ENCODE results near the gene CFAP46.

The CFAP46 gene

GRCh38 chr10:132986576-132986975 is 44.2 kb upstream of the CFAP46 start:
- no peak for TF ChIP-seq Cebpa-rat (IDR thresholded peaks at IDR 0.05)
- Histone ChIP-seq H3K4me3 (no peak overlapping the region), H3K9me3 (no peaks in the 10 kb centered on the region), H3K4me1 (peaks cover 13% of the 10 kb centered on the region; the same call in 1 of the 2 replicates), H3K27ac (no peak overlapping the region), H3K4me2 (no peak overlapping the region), H3K36me3 (no peaks in the 10 kb centered on the region), H3K27me3 (no peaks in the 10 kb centered on the region), H3K9ac (no peak overlapping the region), H4K20me1 (peaks cover 4% of the 10 kb centered on the region; the same call in 1 of the 2 replicates)

GRCh38 chr10:132986076-132986475 is 43.7 kb upstream of the CFAP46 start:
- H3K4me1 ChIP-seq, result peaks cover 8% of the 10 kb centered on the region; the same call in 1 of the 2 replicates
- H3K4me2 ChIP-seq, result no peak overlapping the region
- no peaks in the 10 kb centered on the region for H3K9me3 ChIP-seq
- peaks cover 4% of the 10 kb centered on the region; the same call in 1 of the 2 replicates for H4K20me1 ChIP-seq
- no peaks in the 10 kb centered on the region for H3K27me3 ChIP-seq
- TF ChIP-seq Cebpa-rat (IDR thresholded peaks at IDR 0.05), result no peak
- no peak overlapping the region for H3K9ac ChIP-seq
- H3K36me3 ChIP-seq, result no peaks in the 10 kb centered on the region
- H3K27ac ChIP-seq, result no peak overlapping the region
- no peak overlapping the region for H3K4me3 ChIP-seq

- no peak overlapping the region for H3K9ac ChIP-seq
- H3K27ac ChIP-seq, result no peak overlapping the region
- no peak for TF ChIP-seq Cebpa-rat (IDR thresholded peaks at IDR 0.05)
- H4K20me1 ChIP-seq, result peaks cover 4% of the 10 kb centered on the region; the same call in 1 of the 2 replicates
- no peaks in the 10 kb centered on the region for H3K9me3 ChIP-seq
- H3K36me3 ChIP-seq, result no peaks in the 10 kb centered on the region
- no peaks in the 10 kb centered on the region for H3K27me3 ChIP-seq
- H3K4me1 ChIP-seq, result peaks cover 7% of the 10 kb centered on the region; the same call in 1 of the 2 replicates
- no peak overlapping the region for H3K4me3 ChIP-seq
- H3K4me2 ChIP-seq, result no peak overlapping the region
Measured at GRCh38 chr10:132985546-132985900, 43.2 kb upstream of the CFAP46 start.

GRCh38 chr10:132984801-132985545 is 42.6 kb upstream of the CFAP46 start:
- no peaks in the 10 kb centered on the region for H3K27me3 ChIP-seq
- no peak overlapping the region for H3K4me2 ChIP-seq
- peaks cover 7% of the 10 kb centered on the region; the same call in 1 of the 2 replicates for H3K4me1 ChIP-seq
- no peaks in the 10 kb centered on the region for H3K36me3 ChIP-seq
- no peaks in the 10 kb centered on the region for H3K9me3 ChIP-seq
- no peak overlapping the region for H3K9ac ChIP-seq
- H3K4me3 ChIP-seq, result no peak overlapping the region
- TF ChIP-seq Cebpa-rat (IDR thresholded peaks at IDR 0.05), result no peak
- H3K27ac ChIP-seq, result no peak overlapping the region
- peaks cover 4% of the 10 kb centered on the region; the same call in 1 of the 2 replicates for H4K20me1 ChIP-seq

- H3K27me3 ChIP-seq, result no peaks in the 10 kb centered on the region
- no peak for TF ChIP-seq Cebpa-rat (IDR thresholded peaks at IDR 0.05)
- peaks cover 4% of the 10 kb centered on the region; the same call in 1 of the 2 replicates for H4K20me1 ChIP-seq
- H3K9ac ChIP-seq, result no peak overlapping the region
- H3K27ac ChIP-seq, result no peak overlapping the region
- H3K9me3 ChIP-seq, result no peaks in the 10 kb centered on the region
- H3K4me3 ChIP-seq, result no peak overlapping the region
- peaks cover 7% of the 10 kb centered on the region; the same call in 1 of the 2 replicates for H3K4me1 ChIP-seq
- no peaks in the 10 kb centered on the region for H3K36me3 ChIP-seq
- H3K4me2 ChIP-seq, result no peak overlapping the region
Measured at GRCh38 chr10:132984008-132984295, 41.6 kb upstream of the CFAP46 start.

- H3K4me2 ChIP-seq, result no peak overlapping the region
- no peak overlapping the region for H3K27ac ChIP-seq
- no peaks in the 10 kb centered on the region for H3K36me3 ChIP-seq
- TF ChIP-seq Cebpa-rat (IDR thresholded peaks at IDR 0.05), result no peak
- peaks cover 4% of the 10 kb centered on the region; the same call in 1 of the 2 replicates for H4K20me1 ChIP-seq
- H3K9ac ChIP-seq, result no peak overlapping the region
- H3K9me3 ChIP-seq, result no peaks in the 10 kb centered on the region
- no peaks in the 10 kb centered on the region for H3K27me3 ChIP-seq
- H3K4me1 ChIP-seq, result peaks cover 7% of the 10 kb centered on the region; the same call in 1 of the 2 replicates
- no peak overlapping the region for H3K4me3 ChIP-seq
Measured at GRCh38 chr10:132983252-132984007, 41.1 kb upstream of the CFAP46 start.

- no peak for TF ChIP-seq Cebpa-rat (IDR thresholded peaks at IDR 0.05)
- H3K9me3 ChIP-seq, result no peaks in the 10 kb centered on the region
- no peak overlapping the region for H3K4me3 ChIP-seq
- no peak overlapping the region for H3K4me2 ChIP-seq
- H3K27me3 ChIP-seq, result no peaks in the 10 kb centered on the region
- no peak overlapping the region for H3K27ac ChIP-seq
- peaks cover 7% of the 10 kb centered on the region; the same call in 1 of the 2 replicates for H3K4me1 ChIP-seq
- H3K36me3 ChIP-seq, result no peaks in the 10 kb centered on the region
- H3K9ac ChIP-seq, result no peak overlapping the region
- H4K20me1 ChIP-seq, result 0 out of 2 replicates have a peak, but pooled peaks cover 4% of the 10 kb centered on the region
Measured at GRCh38 chr10:132982301-132982989, 40.1 kb upstream of the CFAP46 start.

GRCh38 chr10:132981746-132982145 is 39.4 kb upstream of the CFAP46 start:
- Histone ChIP-seq H3K27me3 (no peaks in the 10 kb centered on the region), H4K20me1 (0 out of 2 replicates have a peak, but pooled peaks cover 3% of the 10 kb centered on the region), H3K9ac (no peak overlapping the region), H3K4me3 (no peak overlapping the region), H3K4me2 (no peak overlapping the region), H3K9me3 (no peaks in the 10 kb centered on the region), H3K27ac (no peak overlapping the region), H3K4me1 (peaks cover 7% of the 10 kb centered on the region; the same call in 1 of the 2 replicates), H3K36me3 (no peaks in the 10 kb centered on the region)
- no peak for TF ChIP-seq Cebpa-rat (IDR thresholded peaks at IDR 0.05)

GRCh38 chr10:132981173-132981555 is 38.8 kb upstream of the CFAP46 start:
- no peak overlapping the region for H3K27ac ChIP-seq
- no peak overlapping the region for H3K9ac ChIP-seq
- no peak overlapping the region for H3K4me2 ChIP-seq
- no peaks in the 10 kb centered on the region for H3K9me3 ChIP-seq
- TF ChIP-seq Cebpa-rat (IDR thresholded peaks at IDR 0.05), result no peak
- H3K4me3 ChIP-seq, result no peak overlapping the region
- H3K36me3 ChIP-seq, result no peaks in the 10 kb centered on the region
- no peaks in the 10 kb centered on the region for H4K20me1 ChIP-seq
- H3K4me1 ChIP-seq, result peaks cover 3% of the 10 kb centered on the region
- no peaks in the 10 kb centered on the region for H3K27me3 ChIP-seq
